GM23338 (cell line): ENCODE results near the gene TMEM145. TPM values are rescaled to one million over a fixed set of nuclear protein-coding genes. Genes with fewer than 3 reads are reported as not detected.
A peak's percentile ranks its signal among the peaks of the same experiment; 100 is the strongest.

Source experiments
- ATAC-seq: fragments of 200-7000 bp; cut with Tn5 transposase; 3 replicates; pipeline ENCODE4 v1.9.1; 2020
- DNase-seq: peaks from one replicate; pipeline ENCODE4 v3.0.0-alpha.2; 2015; ENCODE audit warnings: low spot score
- H2AFZ ChIP-seq: fragments of 200-600 bp; sonication (generic); 2 replicates; pipeline ENCODE4 v1.8.0; 2016; ENCODE audit warnings: antibody characterized with exemption, mild to moderate bottlenecking, moderate library complexity
- H3F3A ChIP-seq: fragments of 200-600 bp; sonication (generic); replicated peaks from 2 replicates; pipeline ENCODE4 v1.8.0; 2017; ENCODE audit warnings: antibody characterized with exemption, mixed run types, low read depth
- H3K27ac ChIP-seq: fragments of 200-600 bp; sonication (generic); 2 replicates; pipeline ENCODE4 v1.6.1; 2016; ENCODE audit warnings: low read depth
- H3K27me3 ChIP-seq: fragments of 200-600 bp; sonication (generic); 2 replicates; pipeline ENCODE4 v1.8.0; 2016; ENCODE audit warnings: mild to moderate bottlenecking, mixed run types, moderate library complexity; ENCODE audit not compliant: insufficient read depth
- H3K36me3 ChIP-seq: fragments of 200-600 bp; sonication (generic); 2 replicates; pipeline ENCODE4 v1.8.0; 2016; ENCODE audit warnings: mild to moderate bottlenecking; ENCODE audit not compliant: insufficient read depth
- H3K4me1 ChIP-seq: fragments of 200-600 bp; sonication (generic); 2 replicates; pipeline ENCODE4 v1.8.0; 2016; ENCODE audit warnings: mild to moderate bottlenecking, moderate library complexity; ENCODE audit not compliant: insufficient read depth
- H3K4me2 ChIP-seq: fragments of 200-600 bp; sonication (generic); 2 replicates; pipeline ENCODE4 v1.7.1; 2017; ENCODE audit warnings: mixed run types
- H3K4me3 ChIP-seq: fragments of 200-600 bp; sonication (generic); 2 replicates; pipeline ENCODE4 v1.6.1; 2016; ENCODE audit warnings: mixed run types
- H3K79me2 ChIP-seq: fragments of 200-600 bp; sonication (generic); replicated peaks from 2 replicates; pipeline ENCODE4 v1.8.0; 2017; ENCODE audit warnings: mild to moderate bottlenecking; ENCODE audit not compliant: insufficient read depth
- H3K9me2 ChIP-seq: fragments of 200-600 bp; sonication (generic); 2 replicates; pipeline ENCODE4 v1.8.0; 2017; ENCODE audit not compliant: insufficient read depth
- H4K20me1 ChIP-seq: fragments of 200-600 bp; sonication (generic); replicated peaks from 2 replicates; pipeline ENCODE4 v1.8.0; 2017; ENCODE audit warnings: mild to moderate bottlenecking; ENCODE audit not compliant: insufficient read depth
- H3K27ac Mint-ChIP-seq: 2 replicates; pipeline ENCODE4 v1.8.0; 2020; ENCODE audit warnings: inconsistent platforms, mild to moderate bottlenecking, moderate library complexity, mixed read lengths
- H3K27me3 Mint-ChIP-seq: 3 replicates; pipeline ENCODE4 v1.8.0; 2022; ENCODE audit warnings: low read depth, mild to moderate bottlenecking, moderate library complexity, mixed read lengths, inconsistent platforms; ENCODE audit not compliant: insufficient read depth, poor library complexity
- H3K36me3 Mint-ChIP-seq: 3 replicates; pipeline ENCODE4 v1.8.0; 2021; ENCODE audit warnings: low read depth, mild to moderate bottlenecking, inconsistent platforms, moderate library complexity, mixed read lengths
- H3K4me1 Mint-ChIP-seq: 3 replicates; pipeline ENCODE4 v1.8.0; 2020; ENCODE audit warnings: mild to moderate bottlenecking, inconsistent platforms, mixed read lengths
- H3K4me3 Mint-ChIP-seq: 3 replicates; pipeline ENCODE4 v1.8.0; 2021; ENCODE audit warnings: moderate library complexity, mild to moderate bottlenecking, inconsistent platforms, mixed read lengths
- H3K9me3 Mint-ChIP-seq: 3 replicates; pipeline ENCODE4 v1.8.0; 2020; ENCODE audit warnings: moderate library complexity, mild to moderate bottlenecking, inconsistent platforms, mixed read lengths
- CREB1 ChIP-seq: fragments of 250-450 bp; sonication (Bioruptor Pico); IDR thresholded peaks from 2 replicates; pipeline ENCODE4 v1.5.0; 2020; ENCODE audit warnings: low read depth, mild to moderate bottlenecking, moderate library complexity
- ZNF114 ChIP-seq: fragments of 250-450 bp; sonication (Bioruptor Pico); IDR thresholded peaks from 2 replicates; pipeline ENCODE4 v1.5.0; 2020; ENCODE audit warnings: mild to moderate bottlenecking, moderate library complexity
- ZNF331 ChIP-seq: fragments of 250-450 bp; sonication (Bioruptor Pico); IDR thresholded peaks from 2 replicates; pipeline ENCODE4 v1.5.0; 2020; ENCODE audit warnings: low read depth, mild to moderate bottlenecking, moderate library complexity
- ZNF462 ChIP-seq: fragments of 250-450 bp; sonication (Bioruptor Pico); IDR thresholded peaks from 2 replicates; pipeline ENCODE4 v1.5.0; 2020; ENCODE audit warnings: mild to moderate bottlenecking, moderate library complexity
- polyA plus RNA-seq: library from polyadenylated mRNA; unstranded; fragments of >200 nt; fragmentation: Nextera tagmentation; extraction: Ambion mirVana; gene quantifications from 2 replicates; pipeline ENCODE4 v1.2.1, GENCODE V29; 2016
- total RNA-seq: library from RNA; depleted of rRNA; stranded (reverse); fragments of >200 nt; shearing (Covaris generic); gene quantifications from 2 replicates; pipeline ENCODE4 v1.2.3, GENCODE V29; 2014

The TMEM145 gene
- total and polyA plus RNA-seq, 2 experiments from 2014 or later, result 1.9 to 5.4 TPM

GRCh38 chr19:42322305-42322704 is 9.2 kb downstream of the TMEM145 start (continued):
- TF ChIP-seq ZNF462 (CRISPR knock-in tag) (no peak), ZNF114 (CRISPR knock-in tag) (no peak), ZNF331 (CRISPR knock-in tag) (no peak)

- no peak overlapping the region for H3K27ac ChIP-seq
- no peaks in the 10 kb centered on the region for H3K36me3 ChIP-seq
- peak overlapping the region; percentile 55 for H3K4me3 ChIP-seq
- H3K27me3 Mint-ChIP-seq, result peaks cover 17% of the 10 kb centered on the region
- H3K9me3 Mint-ChIP-seq, result no peaks in the 10 kb centered on the region
- peaks cover 16% of the 10 kb centered on the region for H3K4me1 Mint-ChIP-seq
- H3K4me3 Mint-ChIP-seq, result peak overlapping the region; percentile 76
- H3K27me3 ChIP-seq, result peaks cover 14% of the 10 kb centered on the region
- 0 out of 2 replicates have a peak, but pooled peaks cover 6% of the 10 kb centered on the region for H3K4me1 ChIP-seq
- H3K4me2 ChIP-seq, result peak overlapping the region; percentile 85
- H3K79me2 ChIP-seq, result peaks cover 19% of the 10 kb centered on the region
- no peaks in the 10 kb centered on the region for H3K36me3 Mint-ChIP-seq
- peak; percentile 12 for ATAC-seq
- H3F3A ChIP-seq, result peaks cover 6% of the 10 kb centered on the region
- no peaks in the 10 kb centered on the region for H3K9me2 ChIP-seq
- peak; percentile 90 for DNase-seq
- no peak overlapping the region for H3K27ac Mint-ChIP-seq
- peak overlapping the region; percentile 89 for H2AFZ ChIP-seq
- H4K20me1 ChIP-seq, result no peaks in the 10 kb centered on the region
- TF ChIP-seq CREB1 (CRISPR knock-in tag), result 0 out of 2 replicates have a peak, but pooled peaks have one; percentile 44
- TF ChIP-seq ZNF331 (CRISPR knock-in tag), result no peak
- TF ChIP-seq ZNF462 (CRISPR knock-in tag), result no peak
Measured at GRCh38 chr19:42323473-42323851, 10.4 kb downstream of the TMEM145 start.
